Measurements from ENCODE around the gene UPK3BL2.
"Not testable (repeated sequence)": the region's sequence is repeated elsewhere in the genome, so short reads cannot be mapped to it uniquely, and the experiment has no call there.

Gene UPK3BL2

DNA sequence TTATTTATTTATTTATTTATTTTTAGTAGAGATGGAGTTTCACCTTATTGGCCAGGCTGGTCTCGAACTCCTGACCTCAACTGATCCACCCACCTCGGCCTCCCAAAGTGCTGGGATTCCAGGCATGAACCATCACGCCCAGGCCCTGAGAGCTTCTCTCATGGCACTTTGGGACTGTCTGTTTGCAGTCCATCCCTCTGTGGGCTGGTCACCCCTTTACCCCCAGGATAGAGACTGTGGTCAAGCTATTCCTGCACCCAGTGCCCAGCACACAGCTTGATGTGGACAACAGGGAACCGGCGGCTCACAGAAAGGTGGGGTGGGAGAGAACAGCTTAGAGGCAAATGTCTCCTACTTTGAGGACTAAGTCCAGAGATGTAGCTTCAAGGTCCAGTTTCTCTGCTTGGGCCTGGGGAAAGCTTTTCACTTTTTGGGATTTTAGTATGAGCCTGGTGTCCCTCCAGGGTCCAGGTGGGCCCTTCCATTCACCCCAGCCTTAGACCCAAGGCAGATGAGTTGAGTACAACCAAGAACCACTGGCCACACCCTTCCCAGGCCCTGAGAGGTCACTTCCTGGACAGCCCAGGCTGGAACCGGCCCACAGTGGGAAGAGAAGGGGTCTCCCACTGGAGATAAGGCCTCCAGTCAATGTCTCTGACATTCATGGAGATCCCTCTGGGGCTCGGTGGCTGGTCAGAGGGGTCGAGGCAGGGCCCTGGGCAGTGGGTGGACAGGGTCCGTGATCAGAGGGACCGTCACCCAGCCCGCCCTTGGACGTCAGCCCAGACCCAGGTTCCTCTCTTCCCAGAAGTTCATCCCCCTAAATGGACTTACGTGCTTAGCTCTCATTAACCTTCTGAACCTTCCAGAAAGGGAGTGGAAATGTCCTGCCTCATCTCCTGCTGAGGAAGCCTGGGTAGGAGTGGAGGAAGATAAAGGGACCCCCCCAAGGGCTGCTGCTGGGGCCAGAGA lies 15.4 kb downstream of the UPK3BL2 start:
- H4K20me1 ChIP-seq (ENCODE audit: insufficient read depth, low read length, poor library complexity, severe bottlenecking); H3K9me2 ChIP-seq (replicated peaks; ENCODE audit: low read depth, low read length); H3K4me2 ChIP-seq (ENCODE audit: low read depth, low read length, poor library complexity, severe bottlenecking); H3K27me3 ChIP-seq (ENCODE audit: insufficient read depth, low read length, poor library complexity, severe bottlenecking); H3K4me3 ChIP-seq (ENCODE audit: low read length, poor library complexity, severe bottlenecking); H3K4me1 ChIP-seq (ENCODE audit: insufficient read depth, low read length, poor library complexity, severe bottlenecking); H3K36me3 ChIP-seq (ENCODE audit: insufficient read depth, low read length); H3F3A ChIP-seq (ENCODE audit: low read depth); H3K79me2 ChIP-seq (ENCODE audit: insufficient read depth, low read length); H3K9ac ChIP-seq (ENCODE audit: low read depth, low read length, poor library complexity, severe bottlenecking); H3K9me3 ChIP-seq (ENCODE audit: insufficient read depth, low read depth, low read length); H2AFZ ChIP-seq (ENCODE audit: low read length): not testable (repeated sequence)

DNA sequence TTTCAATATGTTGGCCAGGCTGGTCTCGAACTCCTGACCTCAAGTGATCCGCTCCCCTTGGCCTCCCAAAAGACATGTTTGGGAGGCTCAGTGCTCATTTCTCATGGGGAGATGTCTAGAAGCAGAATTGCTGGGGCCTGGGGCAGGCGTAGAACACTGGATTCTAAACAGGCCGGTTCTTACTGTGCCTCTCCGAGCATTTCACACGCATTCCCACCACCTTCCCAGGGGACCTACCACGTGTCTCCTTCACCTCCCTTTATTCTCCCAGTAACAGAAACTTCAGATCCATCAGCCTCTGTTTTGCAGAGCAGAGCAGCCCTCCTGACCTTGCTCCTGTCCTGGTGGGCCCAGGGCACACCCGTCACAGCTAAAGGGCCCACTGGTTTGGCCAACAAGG lies 16.3 kb downstream of the UPK3BL2 start:
- H3K4me2 ChIP-seq (ENCODE audit: low read depth, low read length, poor library complexity, severe bottlenecking), result not testable (repeated sequence)

DNA sequence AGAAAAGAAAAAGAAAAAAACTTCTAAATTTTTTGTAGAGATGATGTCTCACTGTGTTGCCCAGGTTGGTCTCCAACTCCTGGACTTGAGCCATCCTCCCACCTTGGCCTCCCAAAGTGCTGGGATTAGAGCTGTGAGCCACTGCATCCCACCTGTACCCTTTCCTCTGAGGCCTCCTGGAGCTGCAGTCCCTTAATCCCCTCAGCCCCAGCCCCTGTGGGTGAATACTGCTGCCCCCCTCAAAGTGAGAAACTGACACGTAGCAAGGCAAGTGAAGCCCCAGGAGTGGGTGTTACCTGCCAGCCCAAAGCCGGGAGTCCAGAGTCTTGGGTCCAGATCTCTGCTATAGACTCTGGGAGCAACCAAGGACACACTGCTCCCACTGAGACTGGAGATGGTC lies 18.7 kb downstream of the UPK3BL2 start:
- not testable (repeated sequence) for H3K4me2 ChIP-seq (ENCODE audit: low read depth, low read length, poor library complexity, severe bottlenecking); H3K27me3 ChIP-seq (ENCODE audit: insufficient read depth, low read length, poor library complexity, severe bottlenecking); H3K9me3 ChIP-seq (ENCODE audit: insufficient read depth, low read depth, low read length); H2AFZ ChIP-seq (ENCODE audit: low read length); H3K4me3 ChIP-seq (ENCODE audit: low read length, poor library complexity, severe bottlenecking); H3K36me3 ChIP-seq (ENCODE audit: insufficient read depth, low read length); H3K9ac ChIP-seq (ENCODE audit: low read depth, low read length, poor library complexity, severe bottlenecking); H4K20me1 ChIP-seq (ENCODE audit: insufficient read depth, low read length, poor library complexity, severe bottlenecking); H3K4me1 ChIP-seq (ENCODE audit: insufficient read depth, low read length, poor library complexity, severe bottlenecking); H3F3A ChIP-seq (ENCODE audit: low read depth); H3K9me2 ChIP-seq (replicated peaks; ENCODE audit: low read depth, low read length); H3K79me2 ChIP-seq (ENCODE audit: insufficient read depth, low read length)

More for the DNA sequence above, 16.3 kb downstream of the UPK3BL2 start:
- not testable (repeated sequence) for H3K79me2 ChIP-seq (ENCODE audit: insufficient read depth, low read length); H3F3A ChIP-seq (ENCODE audit: low read depth); H3K27me3 ChIP-seq (ENCODE audit: insufficient read depth, low read length, poor library complexity, severe bottlenecking); H4K20me1 ChIP-seq (ENCODE audit: insufficient read depth, low read length, poor library complexity, severe bottlenecking); H3K4me3 ChIP-seq (ENCODE audit: low read length, poor library complexity, severe bottlenecking); H3K4me1 ChIP-seq (ENCODE audit: insufficient read depth, low read length, poor library complexity, severe bottlenecking); H3K36me3 ChIP-seq (ENCODE audit: insufficient read depth, low read length); H3K9me3 ChIP-seq (ENCODE audit: insufficient read depth, low read depth, low read length); H2AFZ ChIP-seq (ENCODE audit: low read length); H3K9ac ChIP-seq (ENCODE audit: low read depth, low read length, poor library complexity, severe bottlenecking); H3K9me2 ChIP-seq (replicated peaks; ENCODE audit: low read depth, low read length)

DNA sequence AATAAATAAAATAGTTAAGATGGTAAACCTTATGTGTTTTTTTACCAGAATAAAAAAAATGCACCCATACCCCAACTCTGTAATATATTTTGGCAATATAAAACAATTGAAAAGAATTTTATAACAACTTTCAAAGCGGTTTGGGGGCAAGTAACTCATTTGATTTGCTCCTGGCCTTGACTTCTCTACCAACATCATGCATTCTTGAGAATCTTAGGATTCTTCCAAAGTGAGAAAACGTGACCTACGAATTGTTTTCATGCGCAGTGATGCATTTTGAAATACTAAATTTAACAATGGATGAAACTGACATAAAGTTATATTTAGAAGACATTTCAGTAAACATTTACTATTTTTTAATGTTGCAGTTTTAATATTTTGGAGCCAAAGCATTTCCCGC lies 22.7 kb downstream of the UPK3BL2 start:
- H3K79me2 ChIP-seq (ENCODE audit: insufficient read depth, low read length); H3K9me2 ChIP-seq (replicated peaks; ENCODE audit: low read depth, low read length); H3K9me3 ChIP-seq (ENCODE audit: insufficient read depth, low read depth, low read length); H3K9ac ChIP-seq (ENCODE audit: low read depth, low read length, poor library complexity, severe bottlenecking); H3K4me3 ChIP-seq (ENCODE audit: low read length, poor library complexity, severe bottlenecking); H3K36me3 ChIP-seq (ENCODE audit: insufficient read depth, low read length); H3K4me1 ChIP-seq (ENCODE audit: insufficient read depth, low read length, poor library complexity, severe bottlenecking); H3K27me3 ChIP-seq (ENCODE audit: insufficient read depth, low read length, poor library complexity, severe bottlenecking); H4K20me1 ChIP-seq (ENCODE audit: insufficient read depth, low read length, poor library complexity, severe bottlenecking); H2AFZ ChIP-seq (ENCODE audit: low read length); H3F3A ChIP-seq (ENCODE audit: low read depth); H3K4me2 ChIP-seq (ENCODE audit: low read depth, low read length, poor library complexity, severe bottlenecking): not testable (repeated sequence)

DNA sequence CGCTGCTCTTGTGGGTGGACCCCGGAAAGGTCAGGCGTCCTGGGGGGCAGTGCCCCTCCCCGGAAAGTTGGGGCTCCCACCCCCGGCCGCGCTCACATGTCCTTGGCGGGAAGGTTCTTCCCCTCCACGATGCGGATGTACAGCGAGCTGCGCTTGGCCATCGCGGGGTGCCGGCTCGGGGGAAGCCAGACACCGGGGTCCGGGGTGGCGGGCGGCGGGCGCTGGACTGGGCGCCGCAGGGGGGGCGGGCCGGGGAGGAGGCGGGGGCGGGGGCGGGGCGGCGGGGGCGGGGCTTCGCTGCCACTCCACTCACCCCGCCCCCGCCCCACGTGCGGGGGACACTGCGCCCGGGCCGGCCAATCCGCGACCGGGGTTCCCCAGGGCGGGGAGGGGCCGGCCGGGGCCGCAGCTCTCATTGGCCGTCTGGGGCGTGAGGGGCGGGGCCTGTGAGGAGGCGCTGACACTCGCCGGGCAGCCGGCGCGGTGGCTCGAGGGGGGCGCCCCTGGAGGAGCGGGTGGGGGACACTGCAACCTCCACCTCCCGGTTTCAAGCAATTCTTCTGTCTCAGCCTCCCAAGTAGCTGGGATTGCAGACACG lies 25.8 kb downstream of the UPK3BL2 start, which contains the start of gene RASA4B:
Gene RASA4B, minus strand, starts transcription at position 228 of the 598 bp plus-strand sequence. Its CDS starts 67 bp downstream, at position 161.
- H3K9ac ChIP-seq (ENCODE audit: low read depth, low read length, poor library complexity, severe bottlenecking); H3K27me3 ChIP-seq (ENCODE audit: insufficient read depth, low read length, poor library complexity, severe bottlenecking); H3K9me2 ChIP-seq (replicated peaks; ENCODE audit: low read depth, low read length); H3K4me1 ChIP-seq (ENCODE audit: insufficient read depth, low read length, poor library complexity, severe bottlenecking); H3K9me3 ChIP-seq (ENCODE audit: insufficient read depth, low read depth, low read length); H3F3A ChIP-seq (ENCODE audit: low read depth); H2AFZ ChIP-seq (ENCODE audit: low read length); H4K20me1 ChIP-seq (ENCODE audit: insufficient read depth, low read length, poor library complexity, severe bottlenecking); H3K4me3 ChIP-seq (ENCODE audit: low read length, poor library complexity, severe bottlenecking); H3K79me2 ChIP-seq (ENCODE audit: insufficient read depth, low read length); H3K4me2 ChIP-seq (ENCODE audit: low read depth, low read length, poor library complexity, severe bottlenecking); H3K36me3 ChIP-seq (ENCODE audit: insufficient read depth, low read length): not testable (repeated sequence)

DNA sequence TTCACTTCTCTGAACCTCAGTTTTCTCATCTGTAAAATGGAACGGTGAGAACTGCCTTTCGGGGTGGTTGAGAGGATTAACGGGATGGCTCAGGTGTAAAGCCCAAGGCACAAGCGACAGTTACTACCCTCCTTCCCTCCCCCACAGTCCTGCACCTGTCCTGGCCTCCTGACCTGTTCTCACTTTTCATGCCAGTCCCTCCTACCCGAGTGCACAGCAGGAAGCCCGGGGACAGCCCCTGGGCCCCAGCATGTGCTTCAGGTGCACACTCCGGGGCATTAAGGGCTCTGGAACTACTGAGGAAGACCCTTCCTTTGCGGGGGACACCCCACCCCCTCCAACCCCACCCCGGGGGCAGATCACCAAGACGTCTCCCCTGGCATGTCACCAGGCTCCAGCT lies 26.5 kb downstream of the UPK3BL2 start:
- not testable (repeated sequence) for H3K4me1 ChIP-seq (ENCODE audit: insufficient read depth, low read length, poor library complexity, severe bottlenecking); H3F3A ChIP-seq (ENCODE audit: low read depth); H3K79me2 ChIP-seq (ENCODE audit: insufficient read depth, low read length); H3K36me3 ChIP-seq (ENCODE audit: insufficient read depth, low read length); H3K9me2 ChIP-seq (replicated peaks; ENCODE audit: low read depth, low read length); H3K4me3 ChIP-seq (ENCODE audit: low read length, poor library complexity, severe bottlenecking); H4K20me1 ChIP-seq (ENCODE audit: insufficient read depth, low read length, poor library complexity, severe bottlenecking); H3K4me2 ChIP-seq (ENCODE audit: low read depth, low read length, poor library complexity, severe bottlenecking); H3K9ac ChIP-seq (ENCODE audit: low read depth, low read length, poor library complexity, severe bottlenecking); H2AFZ ChIP-seq (ENCODE audit: low read length); H3K27me3 ChIP-seq (ENCODE audit: insufficient read depth, low read length, poor library complexity, severe bottlenecking); H3K9me3 ChIP-seq (ENCODE audit: insufficient read depth, low read depth, low read length)

DNA sequence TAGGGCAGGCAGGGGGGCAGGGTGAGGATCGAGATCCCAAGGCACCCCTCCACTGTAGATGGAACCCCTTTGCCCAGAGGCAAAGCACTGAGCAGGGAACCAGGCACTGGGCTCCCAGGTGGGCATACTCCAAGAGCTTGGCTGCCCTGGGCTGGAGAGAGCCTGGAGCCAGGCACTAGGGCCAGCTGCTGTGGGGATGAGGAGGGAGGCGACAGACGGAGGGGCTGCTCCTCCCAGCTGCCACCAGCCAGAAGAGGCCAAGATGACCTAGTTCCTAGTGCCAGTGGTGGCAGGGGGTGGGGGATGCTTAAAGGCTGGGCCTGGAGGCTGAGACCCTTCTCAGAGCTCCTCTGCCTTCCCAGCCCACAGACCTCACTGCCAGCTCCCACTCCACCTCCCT lies 27.6 kb downstream of the UPK3BL2 start:
- H3K9me3 ChIP-seq (ENCODE audit: insufficient read depth, low read depth, low read length); H3K9ac ChIP-seq (ENCODE audit: low read depth, low read length, poor library complexity, severe bottlenecking); H3K4me3 ChIP-seq (ENCODE audit: low read length, poor library complexity, severe bottlenecking); H4K20me1 ChIP-seq (ENCODE audit: insufficient read depth, low read length, poor library complexity, severe bottlenecking); H3K4me1 ChIP-seq (ENCODE audit: insufficient read depth, low read length, poor library complexity, severe bottlenecking); H2AFZ ChIP-seq (ENCODE audit: low read length); H3K27me3 ChIP-seq (ENCODE audit: insufficient read depth, low read length, poor library complexity, severe bottlenecking); H3F3A ChIP-seq (ENCODE audit: low read depth); H3K4me2 ChIP-seq (ENCODE audit: low read depth, low read length, poor library complexity, severe bottlenecking); H3K9me2 ChIP-seq (replicated peaks; ENCODE audit: low read depth, low read length); H3K79me2 ChIP-seq (ENCODE audit: insufficient read depth, low read length); H3K36me3 ChIP-seq (ENCODE audit: insufficient read depth, low read length): not testable (repeated sequence)

Data from Loucy (cell line).